Mesendoderm (in vitro differentiated cells): ENCODE data around the gene ANKRD40.
"Not testable (repeated sequence)": the region's sequence is repeated elsewhere in the genome, so short reads cannot be mapped to it uniquely, and the experiment has no call there.

Experiments used
- DNase-seq: peaks from one replicate; pipeline ENCODE4 v3.0.0; 2013
- H2AK5ac ChIP-seq: 2 replicates; pipeline ENCODE4 v1.6.1; 2013; ENCODE audit warnings: low read length, inconsistent platforms
- H2BK120ac ChIP-seq: 2 replicates; pipeline ENCODE4 v1.6.1; 2013; ENCODE audit warnings: low read depth, mild to moderate bottlenecking, low read length, moderate library complexity, mixed read lengths
- H2BK15ac ChIP-seq: replicated peaks from 2 replicates; pipeline ENCODE4 v1.6.1; 2013; ENCODE audit warnings: low read depth, mild to moderate bottlenecking, moderate library complexity
- H2BK5ac ChIP-seq: 2 replicates; pipeline ENCODE4 v1.6.1; 2013; ENCODE audit warnings: low read length, inconsistent platforms
- H3K18ac ChIP-seq: 2 replicates; pipeline ENCODE4 v1.6.1; 2013; ENCODE audit warnings: mild to moderate bottlenecking, low read length, mixed read lengths
- H3K23ac ChIP-seq: one replicate; pipeline ENCODE4 v1.6.1; 2013; ENCODE audit warnings: low read length
- H3K27ac ChIP-seq: 2 replicates; pipeline ENCODE4 v1.5.1; 2013; ENCODE audit warnings: low read depth, mild to moderate bottlenecking, inconsistent platforms, low read length, moderate library complexity
- H3K27me3 ChIP-seq: 2 replicates; pipeline ENCODE4 v1.6.1; 2013; ENCODE audit warnings: low read length, control low read depth, mild to moderate bottlenecking, inconsistent platforms; ENCODE audit not compliant: insufficient read depth, poor library complexity
- H3K36me3 ChIP-seq: 2 replicates; pipeline ENCODE4 v1.6.1; 2013; ENCODE audit warnings: low read length, inconsistent platforms; ENCODE audit not compliant: control insufficient read depth, insufficient read depth
- H3K4ac ChIP-seq: one replicate; pipeline ENCODE4 v1.6.1; 2013; ENCODE audit warnings: low read depth, mild to moderate bottlenecking, low read length, moderate library complexity
- H3K4me1 ChIP-seq: 2 replicates; pipeline ENCODE4 v1.6.1; 2013; ENCODE audit warnings: low read depth, low read length, inconsistent platforms; ENCODE audit not compliant: control insufficient read depth
- H3K4me2 ChIP-seq: 2 replicates; pipeline ENCODE4 v1.6.1; 2013; ENCODE audit warnings: low read length
- H3K4me3 ChIP-seq: 2 replicates; pipeline ENCODE4 v1.5.1; 2013; ENCODE audit warnings: mild to moderate bottlenecking, low read length
- H3K56ac ChIP-seq: one replicate; pipeline ENCODE4 v1.6.1; 2013; ENCODE audit warnings: low read length
- H3K79me1 ChIP-seq: 2 replicates; pipeline ENCODE4 v1.6.1; 2013; ENCODE audit warnings: low read length, inconsistent platforms
- H3K79me2 ChIP-seq: 2 replicates; pipeline ENCODE4 v1.6.1; 2013; ENCODE audit warnings: mild to moderate bottlenecking, low read length; ENCODE audit not compliant: control insufficient read depth, insufficient read depth
- H3K9ac ChIP-seq: 2 replicates; pipeline ENCODE4 v1.6.1; 2013; ENCODE audit warnings: low read length, inconsistent platforms
- H4K5ac ChIP-seq: one replicate; pipeline ENCODE4 v1.6.1; 2013; ENCODE audit warnings: low read length
- H4K8ac ChIP-seq: one replicate; pipeline ENCODE4 v1.6.1; 2013; ENCODE audit warnings: low read depth, mild to moderate bottlenecking, control low read depth, low read length, moderate library complexity
- whole genome bisulfite sequencing: extraction: QIAGEN DNeasy Blood & Tissue Kit; methylation state at CpG from one replicate; pipeline ENCODE4 v1.1.7; 2013; ENCODE audit warnings: low lambda C conversion rate, missing lambda C conversion rate; ENCODE audit not compliant: insufficient coverage; ENCODE audit errors: extremely low coverage; 5-methylcytosine and 5-hydroxymethylcytosine counted together

Gene ANKRD40

DNA sequence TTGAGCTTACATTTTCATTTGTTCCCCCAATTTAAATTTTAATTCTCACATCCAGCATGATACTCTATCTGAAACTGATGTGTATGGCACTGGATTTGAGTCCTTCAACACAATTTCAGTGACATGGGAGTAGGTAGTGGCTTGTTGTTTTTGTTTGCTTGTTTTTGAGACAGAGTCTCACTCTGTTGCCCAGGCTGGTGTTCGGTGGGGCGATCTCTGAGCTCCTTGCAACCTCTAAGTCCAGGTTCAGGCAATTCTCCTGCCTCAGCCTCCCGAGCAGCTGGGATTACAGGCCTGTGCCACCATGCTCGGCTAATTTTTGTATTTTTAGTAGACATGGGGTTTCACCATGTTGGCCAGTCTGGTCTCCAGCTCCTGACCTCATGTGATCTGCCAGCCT lies 1.3 kb upstream of the ANKRD40 start:
- peak overlapping the region; percentile 56 for H3K56ac ChIP-seq
- peak overlapping the region; percentile 16 for H4K8ac ChIP-seq
- H2BK15ac ChIP-seq, result peak overlapping the region; percentile 42
- H3K4me2 ChIP-seq, H2AK5ac ChIP-seq, H3K4ac ChIP-seq, H3K18ac ChIP-seq, H3K79me1 ChIP-seq, H3K27me3 ChIP-seq, H3K4me1 ChIP-seq, H3K4me3 ChIP-seq, H3K23ac ChIP-seq, H3K79me2 ChIP-seq, DNase-seq, H2BK120ac ChIP-seq, H3K36me3 ChIP-seq, H2BK5ac ChIP-seq, H4K5ac ChIP-seq, H3K27ac ChIP-seq: not testable (repeated sequence)
- peak overlapping the region; percentile 43 for H3K9ac ChIP-seq
- no CpG with 5 or more reads among the region's 4 CpGs for WGBS

DNA sequence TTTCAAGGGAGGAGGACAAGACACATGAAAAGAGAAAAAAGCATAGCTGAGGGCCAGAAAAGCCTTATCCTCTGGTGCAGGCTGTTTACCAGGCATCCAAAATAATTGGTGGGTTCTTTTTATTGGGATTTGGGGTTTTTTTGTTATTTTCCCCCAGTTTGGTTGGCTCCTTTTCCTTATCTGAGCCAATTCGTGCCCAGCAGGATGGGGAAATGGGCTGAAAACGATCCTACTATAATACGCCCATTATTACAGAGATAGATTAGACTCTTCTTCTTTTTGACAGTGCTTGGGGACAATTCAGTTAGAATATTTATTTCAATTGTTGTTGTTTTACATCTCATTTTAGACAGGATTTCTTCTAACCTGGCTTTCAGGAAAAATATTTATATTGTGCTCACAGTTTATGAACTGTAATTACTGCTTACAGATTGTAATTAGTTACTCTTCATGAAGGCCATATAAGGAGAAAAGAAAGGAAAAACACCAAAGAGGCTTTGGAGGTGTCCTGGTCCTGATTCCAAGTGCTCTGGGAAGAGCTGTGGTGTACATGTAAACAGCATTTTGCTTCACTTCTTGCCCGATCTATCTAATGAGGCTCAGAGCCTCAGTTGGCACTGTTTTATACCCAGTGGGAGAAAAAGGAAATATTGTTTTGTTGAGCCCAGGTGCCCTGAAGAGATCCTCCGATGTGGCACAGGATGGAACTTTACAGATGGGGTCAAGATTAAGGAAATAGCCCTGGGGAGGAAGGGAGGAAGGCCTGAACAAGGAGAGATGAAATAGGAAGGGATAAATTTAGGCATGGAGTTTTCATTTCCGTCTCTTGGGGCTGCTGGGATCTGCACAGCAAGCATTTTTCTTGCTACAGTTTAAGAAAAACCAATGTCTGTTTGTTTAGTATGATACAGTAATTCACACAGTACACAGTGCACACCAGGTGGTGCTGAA lies 611 bp upstream of the ANKRD40 start:
- Histone ChIP-seq H2BK15ac (no peak overlapping the region), H3K79me1 (peaks cover 5% of the 10 kb centered on the region), H3K9ac (peak overlapping the region; percentile 96), H3K4me2 (peak overlapping the region; percentile 66), H2BK5ac (peak overlapping the region; percentile 39), H3K4ac (peak overlapping the region; percentile 71), H3K36me3 (peaks cover 2% of the 10 kb centered on the region), H2BK120ac (peak overlapping the region; percentile 17), H2AK5ac (no peak overlapping the region), H3K56ac (peak overlapping the region; percentile 99), H4K8ac (peak overlapping the region; percentile 90), H3K27ac (peak overlapping the region; percentile 86), H3K23ac (no peak overlapping the region), H4K5ac (peak overlapping the region; percentile 59), H3K4me3 (peak overlapping the region; percentile 89), H3K27me3 (no peaks in the 10 kb centered on the region), H3K79me2 (peaks cover 10% of the 10 kb centered on the region), H3K18ac (peak overlapping the region; percentile 82), H3K4me1 (peaks cover 3% of the 10 kb centered on the region)
- no peak for DNase-seq
- no CpG with 5 or more reads among the region's 6 CpGs for WGBS

DNA sequence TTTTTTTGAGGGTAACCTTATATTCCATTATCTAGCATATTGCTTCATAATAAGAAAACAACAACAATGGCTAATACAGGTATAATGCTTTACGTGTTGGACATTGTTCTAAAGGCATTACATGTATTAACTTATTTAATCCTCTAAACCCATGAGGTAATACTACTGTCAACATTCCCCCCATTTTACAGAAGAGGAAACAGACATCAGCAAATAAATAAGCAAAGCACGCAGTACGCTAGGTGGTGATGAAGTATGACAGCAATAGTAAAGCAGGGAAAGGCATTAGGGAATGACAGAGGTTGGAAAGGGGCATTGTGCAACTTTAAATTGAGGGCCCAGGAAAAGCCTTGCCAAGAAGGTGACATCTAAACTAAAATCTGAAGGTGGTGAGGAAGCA lies 4.6 kb downstream of the ANKRD40 start:
- H3K18ac ChIP-seq, result no peak overlapping the region
- no peak overlapping the region for H4K8ac ChIP-seq
- H3K79me2 ChIP-seq, result peaks cover 12% of the 10 kb centered on the region
- WGBS, result no CpG with 5 or more reads among the region's 3 CpGs
- no peak overlapping the region for H3K4ac ChIP-seq
- H3K9ac ChIP-seq, result no peak overlapping the region
- no peak overlapping the region for H3K56ac ChIP-seq
- no peak for DNase-seq
- no peak overlapping the region for H3K4me3 ChIP-seq
- H2BK15ac ChIP-seq, result no peak overlapping the region
- H3K27me3 ChIP-seq, result no peaks in the 10 kb centered on the region
- no peak overlapping the region for H3K27ac ChIP-seq
- H2BK120ac ChIP-seq, result no peak overlapping the region
- no peak overlapping the region for H3K4me2 ChIP-seq
- peaks cover 10% of the 10 kb centered on the region for H3K79me1 ChIP-seq
- H2BK5ac ChIP-seq, result no peak overlapping the region
- no peak overlapping the region for H2AK5ac ChIP-seq
- H3K4me1 ChIP-seq, result no peaks in the 10 kb centered on the region
- peaks cover 2% of the 10 kb centered on the region for H3K36me3 ChIP-seq
- H4K5ac ChIP-seq, result no peak overlapping the region
- no peak overlapping the region for H3K23ac ChIP-seq

DNA sequence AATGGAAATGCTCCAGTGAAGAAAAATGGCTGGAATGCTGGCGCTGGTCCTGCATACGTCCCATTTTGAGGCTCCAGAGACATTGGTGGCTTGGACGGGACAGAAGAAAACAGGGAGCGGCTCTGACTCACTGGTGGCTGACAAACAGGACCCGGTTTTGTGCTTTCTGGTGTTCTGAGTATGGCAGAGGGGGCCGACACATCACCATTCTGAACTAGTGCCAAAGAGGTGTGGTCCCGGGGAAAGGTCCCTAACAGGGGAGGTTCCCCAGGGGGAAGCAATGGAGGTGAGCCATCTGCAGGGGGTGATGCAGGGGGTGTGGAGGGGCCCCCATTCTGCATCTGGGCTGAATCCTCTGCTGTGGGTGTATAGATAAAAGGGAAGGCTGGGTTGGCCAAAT lies 8.3 kb downstream of the ANKRD40 start:
- Histone ChIP-seq H4K8ac (no peak overlapping the region), H2BK5ac (no peak overlapping the region), H3K4ac (no peak overlapping the region), H3K9ac (no peak overlapping the region), H3K36me3 (peaks cover 10% of the 10 kb centered on the region), H3K18ac (no peak overlapping the region), H2BK120ac (no peak overlapping the region), H2BK15ac (no peak overlapping the region), H4K5ac (no peak overlapping the region), H3K4me2 (no peak overlapping the region), H3K27ac (no peak overlapping the region), H3K4me3 (no peak overlapping the region), H3K56ac (no peak overlapping the region), H3K79me1 (peaks cover 10% of the 10 kb centered on the region), H3K23ac (no peak overlapping the region), H3K4me1 (no peaks in the 10 kb centered on the region), H2AK5ac (no peak overlapping the region), H3K27me3 (no peaks in the 10 kb centered on the region), H3K79me2 (peaks cover 5% of the 10 kb centered on the region)
- no peak for DNase-seq
- no CpG with 5 or more reads among the region's 7 CpGs for WGBS

DNA sequence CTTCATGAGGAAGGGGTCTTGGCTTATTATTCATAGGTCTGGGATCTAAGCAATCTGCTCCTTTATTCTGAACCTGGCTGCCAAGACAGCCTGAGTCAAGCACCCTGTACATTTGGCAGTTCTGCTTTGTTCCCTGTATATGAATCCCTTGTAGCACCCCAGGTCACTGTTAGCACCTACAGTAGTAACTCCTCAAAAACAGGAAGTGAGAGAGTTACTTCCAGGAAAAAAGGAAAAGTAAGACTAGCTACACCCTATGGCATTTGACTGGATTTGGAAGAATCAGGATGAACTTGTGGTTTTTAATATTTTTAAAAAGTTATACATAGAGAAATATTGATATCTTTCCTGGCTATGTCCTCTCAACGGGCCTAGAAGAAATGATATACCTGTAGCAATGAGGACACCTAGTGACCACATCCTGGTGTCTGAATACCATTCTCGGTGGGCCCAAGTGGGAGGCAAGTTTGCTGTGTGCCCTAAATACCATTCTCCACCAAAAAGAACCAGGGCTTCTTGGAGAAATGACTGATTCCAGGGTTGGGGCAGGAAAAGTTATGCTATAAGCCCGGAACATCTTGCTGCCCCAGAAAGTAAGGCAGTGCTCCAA lies 9.9 kb downstream of the ANKRD40 start:
- WGBS, result no CpG with 5 or more reads among the region's 3 CpGs
- peaks cover 12% of the 10 kb centered on the region for H3K36me3 ChIP-seq

More for the DNA sequence above, 9.9 kb downstream of the ANKRD40 start:
- H3K4me3 ChIP-seq, result no peak overlapping the region
- no peak overlapping the region for H2AK5ac ChIP-seq
- H3K18ac ChIP-seq, result no peak overlapping the region
- H3K4ac ChIP-seq, result no peak overlapping the region
- no peaks in the 10 kb centered on the region for H3K79me2 ChIP-seq
- H3K4me1 ChIP-seq, result no peaks in the 10 kb centered on the region
- H3K79me1 ChIP-seq, result peaks cover 2% of the 10 kb centered on the region
- H4K8ac ChIP-seq, result no peak overlapping the region
- no peak overlapping the region for H3K23ac ChIP-seq
- H3K27me3 ChIP-seq, result no peaks in the 10 kb centered on the region
- H2BK120ac ChIP-seq, result no peak overlapping the region
- H3K56ac ChIP-seq, result no peak overlapping the region
- no peak overlapping the region for H3K9ac ChIP-seq
- no peak overlapping the region for H4K5ac ChIP-seq
- no peak overlapping the region for H2BK5ac ChIP-seq
- no peak overlapping the region for H3K4me2 ChIP-seq
- DNase-seq, result no peak
- H3K27ac ChIP-seq, result no peak overlapping the region
- H2BK15ac ChIP-seq, result no peak overlapping the region
